ENCODE data around the gene INTS4. TPM values are rescaled to one million over a fixed set of nuclear protein-coding genes. Genes with fewer than 3 reads are reported as not detected.

The INTS4 gene
- total and polyA plus RNA-seq, 2 of the 8 experiments (the other 6 are each of a cell fraction or from before 2014, with no cell fraction given): 27.0 to 31.3 TPM

DNA sequence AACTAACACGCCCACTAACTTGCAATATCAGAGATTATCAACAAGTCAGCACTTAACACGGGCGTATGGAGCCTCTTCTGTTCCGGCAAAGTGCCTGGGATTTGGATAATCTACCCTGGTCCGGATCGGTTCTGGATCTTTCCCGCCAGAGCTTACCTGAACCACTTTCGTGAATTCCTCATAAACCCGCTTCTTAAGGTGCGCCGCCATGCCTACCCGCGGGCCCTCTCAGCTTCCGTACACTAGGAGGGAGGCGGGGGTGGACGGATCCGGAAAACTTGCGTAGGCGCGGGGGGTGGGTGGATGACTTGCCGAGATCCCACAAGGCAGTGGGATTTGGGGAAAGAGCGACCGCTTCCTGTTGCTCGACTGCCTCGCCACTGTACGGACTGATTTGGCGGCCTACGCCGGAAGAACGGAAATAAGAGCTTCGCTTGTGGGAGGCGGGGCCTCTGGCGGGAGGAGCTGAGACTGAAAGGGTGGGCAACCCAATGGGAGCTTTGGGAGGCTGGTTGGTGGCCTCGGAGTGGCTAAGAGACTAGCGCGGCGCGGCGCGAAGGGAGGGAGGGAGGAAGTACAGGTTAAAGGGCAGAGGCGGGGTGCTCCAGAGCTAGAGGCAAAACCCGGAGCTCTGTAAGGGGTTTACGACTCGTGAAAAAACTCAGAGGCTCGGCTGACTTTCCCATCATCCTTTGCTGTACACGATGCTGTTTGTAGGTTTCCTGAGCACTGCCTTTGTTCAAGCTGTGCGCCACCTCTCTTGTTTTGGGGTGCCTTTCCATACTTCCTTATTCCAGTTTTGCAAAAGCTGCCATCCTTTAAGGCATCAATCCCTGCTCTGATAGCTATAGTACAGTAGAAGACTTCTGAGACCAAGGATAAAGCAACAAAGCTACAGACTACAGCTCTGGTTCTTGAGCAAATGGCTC lies at the start of gene INTS4 (continued):
- TF ChIP-seq SIN3A (conservative IDR thresholded peaks at IDR 0.05 in 1 of 2, IDR thresholded peaks at IDR 0.05 in 1 of 2; ENCODE audit: low read depth in 1 of 2, low read length in 2 of 2) (peak in 1 of 2 experiments; percentile 84; a peak in 2 of 4 replicates), SAP30 (IDR thresholded peaks at IDR 0.05; ENCODE audit: insufficient read depth, insufficient replicate concordance, low read length) (peak; percentile 94), SRF (IDR thresholded peaks at IDR 0.05; ENCODE audit: low read depth, low read length) (no peak), KDM5A (IDR thresholded peaks at IDR 0.05; ENCODE audit: low read length) (peak; percentile 51), PHF8 (conservative IDR thresholded peaks at IDR 0.05; ENCODE audit: low read depth, low read length) (peak; percentile 72; the same call in 1 of the 2 replicates), KDM1A (IDR thresholded peaks at IDR 0.05; ENCODE audit: borderline replicate concordance, low read length) (no peak), TCF12 (IDR thresholded peaks at IDR 0.05; ENCODE audit: low read depth, low read length) (no peak), HDAC6 (IDR thresholded peaks at IDR 0.05; ENCODE audit: low read depth, low read length) (no peak), SUZ12 (IDR thresholded peaks at IDR 0.05; ENCODE audit: low read length) (no peak)
